ENCODE data around the gene CNNM1. TPM values are rescaled to one million over a fixed set of nuclear protein-coding genes. Genes with fewer than 3 reads are reported as not detected.
A peak's percentile ranks its signal among the peaks of the same experiment; 100 is the strongest.

Gene CNNM1
- total RNA-seq, result 1 to 10 TPM in 2 of 4 donors, under 1 TPM in 2; 0.40 to 2.5 (median 0.87) TPM

- no peaks in the 10 kb centered on the region for H3K9me3 ChIP-seq
- TF ChIP-seq POLR2A (IDR thresholded peaks at IDR 0.05), result no peak
- no peak for TF ChIP-seq CTCF (IDR thresholded peaks at IDR 0.05)
- DNase-seq, result peak in 2 of 3 donors; percentile 49
- no peaks in the 10 kb centered on the region for H3K36me3 ChIP-seq
- H3K4me3 ChIP-seq, result peak within 1 kb of the TSS; percentile 19 to 67 (median 46)
- peaks cover 0 to 18% of the 10 kb centered on the region in 2 donors for H3K27me3 ChIP-seq
- peak within 1 kb of the TSS in 1 of 4 donors; percentile 48 for H3K27ac ChIP-seq
- peaks cover 0 to 23% (median 2%) of the 10 kb centered on the region in 4 donors for H3K4me1 ChIP-seq
Observed at GRCh38 chr10:99329304-99329553, at the start of gene CNNM1. CNNM1 (plus strand) TSS chr10:99329356; CDS start chr10:99329388, 32 bp downstream.

GRCh38 chr10:99279626-99280111 is 49.5 kb upstream of the CNNM1 start:
- Histone ChIP-seq H3K4me1 (no peaks in the 10 kb centered on the region), H3K9me3 (no peaks in the 10 kb centered on the region), H3K27ac (no peak overlapping the region), H3K27me3 (no peaks in the 10 kb centered on the region), H3K4me3 (no peak overlapping the region), H3K36me3 (no peaks in the 10 kb centered on the region)
- DNase-seq, result no peak
- TF ChIP-seq POLR2A (IDR thresholded peaks at IDR 0.05) (no peak), CTCF (IDR thresholded peaks at IDR 0.05) (no peak)

GRCh38 chr10:99280472-99280871 is 48.7 kb upstream of the CNNM1 start:
- no peak for DNase-seq
- Histone ChIP-seq H3K4me3 (no peak overlapping the region), H3K36me3 (no peaks in the 10 kb centered on the region), H3K4me1 (no peaks in the 10 kb centered on the region), H3K9me3 (no peaks in the 10 kb centered on the region), H3K27me3 (no peaks in the 10 kb centered on the region), H3K27ac (no peak overlapping the region)
- no peak for TF ChIP-seq CTCF (IDR thresholded peaks at IDR 0.05)
- TF ChIP-seq POLR2A (IDR thresholded peaks at IDR 0.05), result no peak

- no peaks in the 10 kb centered on the region for H3K36me3 ChIP-seq
- no peak for TF ChIP-seq CTCF (IDR thresholded peaks at IDR 0.05)
- TF ChIP-seq POLR2A (IDR thresholded peaks at IDR 0.05), result no peak
- no peaks in the 10 kb centered on the region for H3K9me3 ChIP-seq
- DNase-seq, result no peak
- H3K27me3 ChIP-seq, result no peaks in the 10 kb centered on the region
- H3K4me3 ChIP-seq, result no peak overlapping the region
- H3K27ac ChIP-seq, result no peak overlapping the region
- no peaks in the 10 kb centered on the region for H3K4me1 ChIP-seq
Observed at GRCh38 chr10:99285881-99286280, 43.3 kb upstream of the CNNM1 start.

- Histone ChIP-seq H3K4me3 (no peak overlapping the region), H3K4me1 (no peaks in the 10 kb centered on the region), H3K27ac (no peak overlapping the region), H3K27me3 (no peaks in the 10 kb centered on the region), H3K9me3 (no peaks in the 10 kb centered on the region), H3K36me3 (no peaks in the 10 kb centered on the region)
- TF ChIP-seq POLR2A (IDR thresholded peaks at IDR 0.05) (no peak), CTCF (IDR thresholded peaks at IDR 0.05) (no peak)
- DNase-seq, result no peak
Observed at GRCh38 chr10:99290306-99290705, 38.9 kb upstream of the CNNM1 start.

- no peak overlapping the region for H3K4me3 ChIP-seq
- H3K27ac ChIP-seq, result peak overlapping the region in 1 of 4 donors; percentile 55
- DNase-seq, result no peak
- H3K36me3 ChIP-seq, result no peaks in the 10 kb centered on the region
- no peaks in the 10 kb centered on the region for H3K9me3 ChIP-seq
- no peaks in the 10 kb centered on the region for H3K4me1 ChIP-seq
- no peaks in the 10 kb centered on the region for H3K27me3 ChIP-seq
- TF ChIP-seq CTCF (IDR thresholded peaks at IDR 0.05) (no peak), POLR2A (IDR thresholded peaks at IDR 0.05) (no peak)
Observed at GRCh38 chr10:99292159-99292558, 37.0 kb upstream of the CNNM1 start.
